ENCODE measurements around the gene SNRNP48.

SNRNP48 gene

DNA sequence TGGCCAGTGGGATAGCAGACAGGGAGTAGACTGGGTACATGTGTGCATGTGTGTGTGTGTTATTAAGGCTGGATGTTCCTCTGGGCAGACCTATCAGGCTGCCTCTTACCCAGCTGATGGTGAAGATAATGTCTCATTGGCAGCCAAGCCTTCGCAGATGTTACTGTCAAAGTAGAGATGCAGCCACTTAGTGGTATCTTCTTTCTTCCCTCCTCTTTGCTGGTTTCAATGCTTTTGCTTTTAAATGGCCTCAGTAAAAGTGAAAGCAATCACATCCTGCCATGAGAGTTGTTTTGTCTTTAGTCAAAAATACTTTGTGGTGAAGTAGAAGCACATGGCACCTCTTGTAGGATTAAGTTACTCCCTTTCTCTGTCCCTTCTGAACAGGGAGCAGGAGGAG, 57.5 kb downstream of the SNRNP48 start:
- DNase-seq = no peak

DNA sequence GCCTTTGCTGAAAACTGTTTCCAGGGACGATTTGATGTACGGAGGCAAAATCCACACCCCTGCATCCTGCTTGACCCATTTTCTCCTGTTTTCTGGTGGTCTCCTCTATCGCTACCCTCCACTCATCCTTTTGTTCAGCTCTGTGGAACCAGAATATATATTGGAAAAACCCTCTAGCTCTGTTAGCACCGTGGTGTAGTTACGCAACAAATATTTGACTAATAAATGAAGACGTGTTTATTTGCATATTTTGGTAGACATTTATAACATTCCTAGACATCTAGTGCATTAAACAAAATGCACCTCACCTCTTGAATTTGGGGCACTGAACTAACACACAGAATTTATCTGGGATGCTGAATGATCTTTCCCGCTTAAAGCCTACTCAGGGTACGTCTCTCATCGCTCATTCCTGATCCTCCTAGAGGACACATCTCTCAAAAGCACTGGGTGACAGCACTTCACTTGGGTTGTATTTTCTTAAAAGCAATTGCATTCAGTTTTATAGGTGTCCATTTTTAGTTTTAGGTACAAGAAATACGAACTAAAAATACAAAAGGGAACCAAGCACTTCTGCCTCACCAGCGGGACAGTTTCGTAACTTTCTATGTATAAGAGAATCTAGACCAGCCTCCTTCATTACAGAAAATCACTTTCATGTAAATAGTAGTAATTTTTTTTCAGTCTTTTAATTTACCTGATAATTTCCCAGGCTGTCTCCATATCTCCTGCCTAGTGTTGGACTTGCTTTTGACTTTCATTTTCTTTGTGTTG, 59.2 kb downstream of the SNRNP48 start:
- DNase-seq = no peak

DNA sequence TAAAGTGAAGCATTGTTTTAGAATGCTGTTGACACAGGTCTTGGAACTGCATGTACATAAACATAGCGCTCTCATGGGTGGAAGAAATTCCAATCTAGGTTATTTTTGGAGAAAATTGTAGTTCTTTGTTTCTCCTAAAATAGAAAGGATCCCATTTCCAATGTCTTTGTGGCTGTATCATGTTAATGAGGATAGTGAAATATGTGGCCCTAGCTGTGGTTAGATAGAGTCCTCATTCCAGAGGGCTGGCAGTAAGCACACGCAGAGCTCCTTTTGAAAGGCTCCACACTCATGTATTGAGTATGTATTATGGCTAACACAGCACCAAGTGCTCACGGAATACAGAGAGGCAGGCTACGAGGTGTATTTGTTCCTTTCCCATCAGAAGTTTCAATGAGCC, 60.9 kb downstream of the SNRNP48 start:
- DNase-seq = no peak

DNA sequence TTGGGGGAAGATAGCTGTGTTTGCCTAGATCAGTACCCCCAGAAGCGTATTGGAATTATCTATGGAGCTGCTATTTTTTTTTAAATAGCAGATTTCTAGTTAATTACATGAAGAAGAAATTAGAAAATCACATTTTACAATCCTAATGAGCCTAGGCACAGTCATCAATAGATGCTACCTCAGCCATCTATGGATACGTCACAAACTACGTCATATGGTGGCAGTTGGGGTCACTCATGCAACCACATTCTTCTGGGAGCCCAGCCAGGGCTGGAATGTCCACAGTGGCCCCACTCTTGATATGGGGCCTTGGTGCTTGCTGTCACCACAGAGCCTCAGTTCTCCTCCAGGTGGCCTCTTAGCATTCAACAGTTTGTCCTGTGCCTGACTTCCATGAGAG, 63.0 kb downstream of the SNRNP48 start:
- DNase-seq = no peak

DNA sequence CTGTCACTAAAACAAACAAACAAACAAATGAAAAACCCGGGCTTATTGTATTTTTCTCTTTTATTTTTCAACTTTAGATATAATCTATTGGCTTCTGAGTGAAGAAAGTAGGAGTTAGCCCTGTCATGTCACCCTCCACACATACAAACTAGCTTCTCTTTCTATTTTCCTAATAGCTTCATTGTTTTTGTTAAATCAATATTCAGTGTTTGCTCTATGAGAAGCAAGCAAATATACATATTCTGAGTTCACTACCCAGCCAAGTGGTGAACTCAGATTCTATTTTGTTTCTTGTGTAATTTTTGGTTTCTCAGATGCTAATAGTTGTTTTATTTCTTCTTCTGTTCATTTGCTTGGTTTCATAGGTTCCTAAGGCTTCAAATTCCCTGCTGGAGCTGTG, 66.4 kb downstream of the SNRNP48 start:
- DNase-seq = no peak

DNA sequence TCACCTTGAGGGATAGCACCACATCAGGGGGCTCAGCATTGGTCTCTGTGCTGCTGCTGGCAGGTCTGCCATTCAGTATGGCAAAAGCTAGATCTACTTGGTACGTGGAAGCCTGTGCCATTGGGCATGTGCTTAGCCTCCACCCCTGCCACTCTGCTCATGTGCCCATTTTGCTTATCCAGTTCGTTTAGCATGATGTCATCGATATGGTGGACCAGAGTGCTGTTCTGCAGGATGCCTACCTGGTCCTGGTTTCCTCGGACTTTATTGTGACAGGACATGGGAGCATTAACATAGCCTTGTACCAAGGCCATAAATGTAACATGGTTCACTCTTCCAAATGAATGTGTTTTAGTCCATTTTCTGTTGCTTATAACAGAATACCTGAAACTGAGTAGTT, 68.5 kb downstream of the SNRNP48 start:
- DNase-seq = no peak

DNA sequence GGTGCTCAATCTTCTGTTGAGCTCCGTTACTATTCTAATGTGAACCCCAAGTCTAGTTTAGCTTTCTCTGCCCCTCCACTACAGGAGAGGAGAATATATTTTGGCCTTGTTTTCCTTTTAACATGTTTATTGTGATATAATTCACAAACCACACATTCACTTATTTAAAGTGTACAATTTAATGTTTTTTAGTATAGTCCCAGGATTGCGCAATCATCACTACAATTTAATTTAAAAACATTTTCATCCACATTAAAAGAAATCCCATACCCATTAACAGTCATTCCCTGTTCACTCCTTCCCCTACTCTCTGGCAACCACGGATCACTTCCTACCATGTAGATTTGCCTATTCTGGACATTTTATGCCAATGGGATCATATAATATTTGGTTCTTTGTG, 71.4 kb downstream of the SNRNP48 start:
- no peak for DNase-seq

Data from NCI-H2227 treated with DMSO at 0.1 percent for 48 hours (cell line).